Stimulated activated CD4-positive, alpha-beta T cell treated with anti-CD3 and anti-CD28 coated beads, Interleukin-15, amount 100 ng/mL, for 24 hours (primary cell): Measurements from ENCODE around the gene KCNA4.
"Not testable (repeated sequence)": the region's sequence is repeated elsewhere in the genome, so short reads cannot be mapped to it uniquely, and the experiment has no call there.

Source experiments
- DNase-seq: peaks from one replicate; pipeline ENCODE4 v3.0.0-alpha.2; 2020

The KCNA4 gene

GRCh38 chr11:29989174-29989970, 27.5 kb downstream of the KCNA4 start:
- DNase-seq = no peak

GRCh38 chr11:29985248-29985647, 31.6 kb downstream of the KCNA4 start:
- no peak for DNase-seq

- DNase-seq = no peak
Observed at GRCh38 chr11:29984544-29984943, 32.3 kb downstream of the KCNA4 start.

GRCh38 chr11:29978549-29978948, 38.3 kb downstream of the KCNA4 start:
- DNase-seq = no peak

- not testable (repeated sequence) for DNase-seq
Observed at GRCh38 chr11:29975580-29975979, 41.2 kb downstream of the KCNA4 start.

- no peak for DNase-seq
Observed at GRCh38 chr11:29963796-29964195, 53.0 kb downstream of the KCNA4 start.

GRCh38 chr11:29963036-29963435, 53.8 kb downstream of the KCNA4 start:
- no peak for DNase-seq

GRCh38 chr11:29962243-29962642, 54.6 kb downstream of the KCNA4 start:
- DNase-seq = no peak
